ENCODE measurements around the gene KIFC1. TPM values are rescaled to one million over a fixed set of nuclear protein-coding genes. Genes with fewer than 3 reads are reported as not detected.

The KIFC1 gene
- total and polyA plus RNA-seq, 2 donors (not counting 1 experiment from before 2014, with no cell fraction given), result 0.79 to 1.0 TPM

- WGBS (ENCODE audit: insufficient coverage), result 89% methylated on average over 2 of the region's 2 CpGs
- no peaks in the 10 kb centered on the region for H3K4me1 ChIP-seq (ENCODE audit: control insufficient read depth in 2 of 2, insufficient read depth in 2 of 2, low read length in 2 of 2)
- ChIA-PET CTCF (interaction anchor here (0.6 to 0.7 kb wide), 2 partner anchors 16 to 980 kb away, joined by 3 read pairs; no protein-coding TSS in a partner anchor), POLR2A (no interaction called here)
- no peaks in the 10 kb centered on the region for H3K27me3 ChIP-seq (replicated peaks in 1 of 4; ENCODE audit: control extremely low read depth in 1 of 4, control insufficient read depth in 3 of 4, insufficient read depth in 4 of 4, low read length in 3 of 4)
- ATAC-seq (ENCODE audit: low read depth) (no peak), DNase-seq (no peak)
- no peak overlapping the region for H3K27ac ChIP-seq (ENCODE audit: low read length in 2 of 2)
- H3K9me3 Mint-ChIP-seq (ENCODE audit: insufficient read depth), result no peaks in the 10 kb centered on the region
- H3K9ac ChIP-seq (ENCODE audit: low read length), result no peak overlapping the region
- H3K27me3 Mint-ChIP-seq, result no peaks in the 10 kb centered on the region
- no peak for TF ChIP-seq CTCF (IDR thresholded peaks at IDR 0.05)
- no peak for TF ChIP-seq EZH2 (IDR thresholded peaks at IDR 0.05; ENCODE audit: borderline replicate concordance, insufficient read depth, low read depth, low read length, poor library complexity, severe bottlenecking)
- H3K4me3 Mint-ChIP-seq, result no peak overlapping the region
- H3K4me3 ChIP-seq (ENCODE audit: control extremely low read depth in 1 of 5, extremely low read depth in 1 of 5, insufficient read depth in 1 of 5, low read depth in 2 of 5, low read length in 4 of 5), result no peak overlapping the region
- no peak overlapping the region for H3K4me2 ChIP-seq (replicated peaks; ENCODE audit: low read depth, low read length, poor library complexity, severe bottlenecking)
- no peaks in the 10 kb centered on the region for H3K9me3 ChIP-seq (ENCODE audit: control extremely low read depth in 1 of 3, control insufficient read depth in 2 of 3, insufficient read depth in 1 of 3, low read length in 2 of 3)
- H3K27ac Mint-ChIP-seq, result no peak overlapping the region
- H3K4me1 Mint-ChIP-seq, result no peaks in the 10 kb centered on the region
- no peaks in the 10 kb centered on the region for H3K79me2 ChIP-seq (ENCODE audit: control insufficient read depth, insufficient read depth, low read length)
- no peak overlapping the region for H2AFZ ChIP-seq (ENCODE audit: insufficient read depth, low read depth, low read length, poor library complexity, severe bottlenecking)
- H3K36me3 ChIP-seq (replicated peaks in 1 of 2; ENCODE audit: control extremely low read depth in 1 of 2, control insufficient read depth in 1 of 2, extremely low read depth in 1 of 2, insufficient read depth in 2 of 2, low read length in 1 of 2), result no peaks in the 10 kb centered on the region
- intact Hi-C loops (cut with micrococcal nuclease), result no loop called here
- H4K20me1 ChIP-seq (ENCODE audit: control insufficient read depth, insufficient read depth, low read length, poor library complexity, severe bottlenecking), result no peaks in the 10 kb centered on the region
Measured at GRCh38 chr6:33380272-33380981, 11.2 kb upstream of the KIFC1 start.

- H3K27me3 ChIP-seq (replicated peaks in 1 of 4; ENCODE audit: control extremely low read depth in 1 of 4, control insufficient read depth in 3 of 4, insufficient read depth in 4 of 4, low read length in 3 of 4), result no peaks in the 10 kb centered on the region
- Mint-ChIP-seq H3K4me1 (no peaks in the 10 kb centered on the region), H3K4me3 (no peak overlapping the region), H3K9me3 (ENCODE audit: insufficient read depth) (no peaks in the 10 kb centered on the region), H3K27me3 (no peaks in the 10 kb centered on the region), H3K27ac (no peak overlapping the region)
- no peak for TF ChIP-seq EZH2 (IDR thresholded peaks at IDR 0.05; ENCODE audit: borderline replicate concordance, insufficient read depth, low read depth, low read length, poor library complexity, severe bottlenecking)
- POLR2A ChIA-PET, result no interaction called here
- no peaks in the 10 kb centered on the region for H3K4me1 ChIP-seq (ENCODE audit: control insufficient read depth in 2 of 2, insufficient read depth in 2 of 2, low read length in 2 of 2)
- no peak overlapping the region for H2AFZ ChIP-seq (ENCODE audit: insufficient read depth, low read depth, low read length, poor library complexity, severe bottlenecking)
- DNase-seq (no peak), ATAC-seq (ENCODE audit: low read depth) (no peak)
- no peak overlapping the region for H3K9ac ChIP-seq (ENCODE audit: low read length)
- H3K4me3 ChIP-seq (ENCODE audit: control extremely low read depth in 1 of 5, extremely low read depth in 1 of 5, insufficient read depth in 1 of 5, low read depth in 2 of 5, low read length in 4 of 5), result no peak overlapping the region
- H3K27ac ChIP-seq (ENCODE audit: low read length in 2 of 2), result no peak overlapping the region
- intact Hi-C loops (cut with micrococcal nuclease), result no loop called here
- H3K4me2 ChIP-seq (replicated peaks; ENCODE audit: low read depth, low read length, poor library complexity, severe bottlenecking), result no peak overlapping the region
- 81% methylated on average over 9 of the region's 10 CpGs for WGBS (ENCODE audit: insufficient coverage)
- CTCF ChIA-PET, result no interaction called here
- no peaks in the 10 kb centered on the region for H3K36me3 ChIP-seq (replicated peaks in 1 of 2; ENCODE audit: control extremely low read depth in 1 of 2, control insufficient read depth in 1 of 2, extremely low read depth in 1 of 2, insufficient read depth in 2 of 2, low read length in 1 of 2)
- no peaks in the 10 kb centered on the region for H4K20me1 ChIP-seq (ENCODE audit: control insufficient read depth, insufficient read depth, low read length, poor library complexity, severe bottlenecking)
- H3K79me2 ChIP-seq (ENCODE audit: control insufficient read depth, insufficient read depth, low read length), result no peaks in the 10 kb centered on the region
- no peaks in the 10 kb centered on the region for H3K9me3 ChIP-seq (ENCODE audit: control extremely low read depth in 1 of 3, control insufficient read depth in 2 of 3, insufficient read depth in 1 of 3, low read length in 2 of 3)
Measured at GRCh38 chr6:33383427-33384185, 8.0 kb upstream of the KIFC1 start.

Measured in B cell (primary cell).